Urinary bladder (tissue), 4 donors: ENCODE data around the gene WRAP73. TPM values are rescaled to one million over a fixed set of nuclear protein-coding genes. Genes with fewer than 3 reads are reported as not detected.

ENCODE experiments used
- DNase-seq: peaks from one replicate; pipeline ENCODE4 v3.0.0-alpha.2; 2015; ENCODE audit errors: extremely low spot score
- H3K27ac ChIP-seq: one replicate; pipeline ENCODE4 v1.5.1; 2013; ENCODE audit warnings: low read depth, mild to moderate bottlenecking, moderate library complexity
- H3K36me3 ChIP-seq: one replicate; pipeline ENCODE4 v1.6.1; 2013; ENCODE audit warnings: mild to moderate bottlenecking, moderate library complexity; ENCODE audit not compliant: insufficient read depth
- H3K4me1 ChIP-seq: one replicate; pipeline ENCODE4 v1.6.1; 2013; ENCODE audit warnings: mild to moderate bottlenecking, moderate library complexity; ENCODE audit not compliant: insufficient read depth
- H3K4me3 ChIP-seq: one replicate; pipeline ENCODE4 v1.5.1; 2013; ENCODE audit warnings: low read depth, low read length
- WGBS: extraction: QIAGEN DNeasy Blood & Tissue Kit; methylation state at CpG from one replicate; pipeline ENCODE4 v1.1.7; 2013; 5-methylcytosine and 5-hydroxymethylcytosine counted together
- polyA plus RNA-seq: library from polyadenylated mRNA; stranded (reverse); fragments of 200-250 nt; gene quantifications from one replicate; pipeline ENCODE4 v1.2.3, GENCODE V29; 2013
- total RNA-seq: library from RNA; depleted of rRNA; stranded (reverse); fragments of >200 nt; gene quantifications from one replicate; pipeline ENCODE4 v1.2.3, GENCODE V29; 2014
- donor health status: healthy with polysubstance abuse.
- donor health status: healthy.

WRAP73 gene
- total and polyA plus RNA-seq, 2 donors, result 8.1 to 21.2 TPM

- DNase-seq, result no peak
- no peak overlapping the region for H3K27ac ChIP-seq
- WGBS, result 46% methylated on average over 29 of the region's 29 CpGs
Observed at GRCh38 chr1:3688356-3689137, 38.6 kb upstream of the WRAP73 start.

GRCh38 chr1:3687504-3687903 is 37.6 kb upstream of the WRAP73 start:
- Histone ChIP-seq H3K36me3 (no peaks in the 10 kb centered on the region), H3K4me3 (no peak overlapping the region), H3K4me1 (no peaks in the 10 kb centered on the region), H3K27ac (no peak overlapping the region)
- WGBS, result 84% methylated on average over 12 of the region's 12 CpGs
- DNase-seq, result no peak

More at GRCh38 chr1:3688356-3689137, 38.6 kb upstream of the WRAP73 start:
- Histone ChIP-seq H3K4me3 (no peak overlapping the region), H3K4me1 (no peaks in the 10 kb centered on the region), H3K36me3 (no peaks in the 10 kb centered on the region)

- Histone ChIP-seq H3K4me1 (no peaks in the 10 kb centered on the region), H3K4me3 (no peak overlapping the region), H3K27ac (no peak overlapping the region), H3K36me3 (no peaks in the 10 kb centered on the region)
- DNase-seq, result no peak
- 89% methylated on average over 19 of the region's 19 CpGs for WGBS
Observed at GRCh38 chr1:3685906-3686305, 36.0 kb upstream of the WRAP73 start.

GRCh38 chr1:3685222-3685621 is 35.3 kb upstream of the WRAP73 start:
- no peak overlapping the region for H3K27ac ChIP-seq
- no peaks in the 10 kb centered on the region for H3K36me3 ChIP-seq
- H3K4me1 ChIP-seq, result no peaks in the 10 kb centered on the region
- 85% methylated on average over 14 of the region's 14 CpGs for WGBS
- H3K4me3 ChIP-seq, result no peak overlapping the region
- DNase-seq, result no peak

- Histone ChIP-seq H3K27ac (no peak overlapping the region), H3K4me1 (no peaks in the 10 kb centered on the region), H3K36me3 (no peaks in the 10 kb centered on the region), H3K4me3 (no peak overlapping the region)
- 10% methylated on average over 26 of the region's 26 CpGs for WGBS
- DNase-seq, result no peak
Observed at GRCh38 chr1:3683992-3684391, 34.1 kb upstream of the WRAP73 start.

- 89% methylated on average over 1 of the region's 1 CpG for WGBS
- Histone ChIP-seq H3K4me1 (no peaks in the 10 kb centered on the region), H3K27ac (no peak overlapping the region), H3K4me3 (no peak overlapping the region), H3K36me3 (no peaks in the 10 kb centered on the region)
- no peak for DNase-seq
Observed at GRCh38 chr1:3683197-3683596, 33.3 kb upstream of the WRAP73 start.

- Histone ChIP-seq H3K4me3 (no peak overlapping the region), H3K27ac (no peak overlapping the region), H3K4me1 (no peaks in the 10 kb centered on the region), H3K36me3 (no peaks in the 10 kb centered on the region)
- DNase-seq, result no peak
- WGBS, result 91% methylated on average over 27 of the region's 27 CpGs
Observed at GRCh38 chr1:3681898-3682806, 32.2 kb upstream of the WRAP73 start.

- H3K4me3 ChIP-seq, result no peak overlapping the region
- H3K4me1 ChIP-seq, result no peaks in the 10 kb centered on the region
- H3K36me3 ChIP-seq, result no peaks in the 10 kb centered on the region
- no peak overlapping the region for H3K27ac ChIP-seq
- no peak for DNase-seq
- WGBS, result 86% methylated on average over 19 of the region's 19 CpGs
Observed at GRCh38 chr1:3681231-3681897, 31.5 kb upstream of the WRAP73 start.

- no peak overlapping the region for H3K4me3 ChIP-seq
- no peaks in the 10 kb centered on the region for H3K36me3 ChIP-seq
- no peak for DNase-seq
- 70% methylated on average over 20 of the region's 20 CpGs for WGBS
- no peak overlapping the region for H3K27ac ChIP-seq
- no peaks in the 10 kb centered on the region for H3K4me1 ChIP-seq
Observed at GRCh38 chr1:3680488-3681230, 30.8 kb upstream of the WRAP73 start.

GRCh38 chr1:3679799-3680453 is 30.0 kb upstream of the WRAP73 start:
- no peak overlapping the region for H3K27ac ChIP-seq
- H3K4me1 ChIP-seq, result no peaks in the 10 kb centered on the region
- no peak overlapping the region for H3K4me3 ChIP-seq
- no peaks in the 10 kb centered on the region for H3K36me3 ChIP-seq
- WGBS, result 95% methylated on average over 9 of the region's 9 CpGs
- no peak for DNase-seq

GRCh38 chr1:3679098-3679555 is 29.2 kb upstream of the WRAP73 start:
- 83% methylated on average over 18 of the region's 18 CpGs for WGBS
- Histone ChIP-seq H3K4me3 (no peak overlapping the region), H3K36me3 (no peaks in the 10 kb centered on the region), H3K4me1 (no peaks in the 10 kb centered on the region), H3K27ac (no peak overlapping the region)
- no peak for DNase-seq

- no peak for DNase-seq
- no peaks in the 10 kb centered on the region for H3K36me3 ChIP-seq
- no peak overlapping the region for H3K4me3 ChIP-seq
- no peak overlapping the region for H3K27ac ChIP-seq
- 62% methylated on average over 21 of the region's 21 CpGs for WGBS
- no peaks in the 10 kb centered on the region for H3K4me1 ChIP-seq
Observed at GRCh38 chr1:3678361-3679097, 28.6 kb upstream of the WRAP73 start.
